ENCODE results near the gene TECTA. TPM values are rescaled to one million over a fixed set of nuclear protein-coding genes. Genes with fewer than 3 reads are reported as not detected.

The TECTA gene
- total RNA-seq, 1 donor from 2014 or later = 0.75 TPM

DNA sequence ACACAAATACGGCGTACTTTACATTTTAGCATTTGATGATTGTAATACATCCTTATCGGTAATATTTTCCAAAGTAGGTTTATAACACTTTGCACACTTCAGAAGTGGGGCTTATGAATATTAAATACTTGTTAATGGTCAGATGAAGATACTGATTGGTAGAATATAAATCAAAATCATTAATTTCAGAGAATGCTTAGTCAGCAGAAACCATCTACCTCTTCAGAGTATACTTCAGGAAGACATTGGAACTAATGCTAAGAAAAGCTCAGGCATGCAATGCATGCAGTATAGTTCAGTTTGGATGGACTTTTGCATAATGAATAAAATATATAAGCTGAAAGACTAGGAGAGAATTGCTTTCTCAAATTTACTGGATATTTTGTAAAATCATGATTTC, 19.7 kb upstream of the TECTA start:
- Mint-ChIP-seq H3K4me1 (ENCODE audit: low read depth) (peaks cover 3% of the 10 kb centered on the region), H3K4me3 (ENCODE audit: unreplicated experiment) (no peak overlapping the region), H3K36me3 (ENCODE audit: low read depth) (peaks cover 8% of the 10 kb centered on the region), H3K9me3 (ENCODE audit: low read depth) (no peaks in the 10 kb centered on the region), H3K27me3 (ENCODE audit: low read depth) (no peaks in the 10 kb centered on the region), H3K27ac (ENCODE audit: unreplicated experiment) (no peak overlapping the region)
- TF ChIP-seq, protein P1, sequence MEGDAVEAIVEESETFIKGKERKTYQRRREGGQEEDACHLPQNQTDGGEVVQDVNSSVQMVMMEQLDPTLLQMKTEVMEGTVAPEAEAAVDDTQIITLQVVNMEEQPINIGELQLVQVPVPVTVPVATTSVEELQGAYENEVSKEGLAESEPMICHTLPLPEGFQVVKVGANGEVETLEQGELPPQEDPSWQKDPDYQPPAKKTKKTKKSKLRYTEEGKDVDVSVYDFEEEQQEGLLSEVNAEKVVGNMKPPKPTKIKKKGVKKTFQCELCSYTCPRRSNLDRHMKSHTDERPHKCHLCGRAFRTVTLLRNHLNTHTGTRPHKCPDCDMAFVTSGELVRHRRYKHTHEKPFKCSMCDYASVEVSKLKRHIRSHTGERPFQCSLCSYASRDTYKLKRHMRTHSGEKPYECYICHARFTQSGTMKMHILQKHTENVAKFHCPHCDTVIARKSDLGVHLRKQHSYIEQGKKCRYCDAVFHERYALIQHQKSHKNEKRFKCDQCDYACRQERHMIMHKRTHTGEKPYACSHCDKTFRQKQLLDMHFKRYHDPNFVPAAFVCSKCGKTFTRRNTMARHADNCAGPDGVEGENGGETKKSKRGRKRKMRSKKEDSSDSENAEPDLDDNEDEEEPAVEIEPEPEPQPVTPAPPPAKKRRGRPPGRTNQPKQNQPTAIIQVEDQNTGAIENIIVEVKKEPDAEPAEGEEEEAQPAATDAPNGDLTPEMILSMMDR (IDR thresholded peaks at IDR 0.05) = no peak
- DNase-seq (ENCODE audit: low spot score) = no peak

DNA sequence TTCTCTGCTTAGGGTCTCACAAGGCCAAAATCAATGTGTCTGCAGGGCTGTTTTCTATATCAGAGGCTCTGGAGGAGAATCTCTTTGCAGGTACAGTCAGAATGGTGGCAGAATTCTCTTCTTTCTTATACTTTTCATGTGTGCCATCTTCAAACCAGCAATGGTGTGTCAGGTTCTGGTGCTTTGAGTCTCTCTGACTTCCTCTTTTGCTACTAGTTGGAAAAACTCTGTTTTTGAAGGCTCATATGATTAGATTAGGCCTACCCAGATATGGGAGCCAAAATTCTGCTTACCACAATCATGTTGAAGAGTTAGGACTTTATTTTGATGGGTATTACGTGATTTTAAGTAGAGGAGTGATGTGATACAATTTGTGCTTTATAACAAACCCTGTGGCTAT, 18.8 kb upstream of the TECTA start:
- peaks cover 11% of the 10 kb centered on the region for H3K4me1 Mint-ChIP-seq (ENCODE audit: low read depth)

DNA sequence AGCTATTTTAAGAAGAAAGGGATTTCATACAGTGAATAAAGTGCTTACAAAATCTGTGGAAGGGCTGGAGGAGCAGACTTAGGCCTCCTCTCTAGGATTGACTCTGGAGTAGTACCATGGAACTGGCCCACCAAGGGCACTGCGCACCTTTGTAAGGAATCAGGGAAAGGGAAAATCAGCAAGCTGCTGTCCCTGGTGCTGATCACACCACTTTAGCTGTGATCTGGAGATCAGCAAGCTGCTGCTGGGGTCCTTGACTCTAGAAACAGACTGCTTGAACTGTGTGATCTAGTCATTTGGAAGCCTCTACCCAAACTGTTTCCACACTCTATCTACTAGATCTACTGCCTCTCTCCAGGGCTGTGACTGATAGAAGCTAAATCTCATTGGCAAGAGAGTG, 18.4 kb upstream of the TECTA start:
- Mint-ChIP-seq H3K4me1 (ENCODE audit: low read depth) (peaks cover 11% of the 10 kb centered on the region), H3K36me3 (ENCODE audit: low read depth) (peaks cover 14% of the 10 kb centered on the region), H3K9me3 (ENCODE audit: low read depth) (no peaks in the 10 kb centered on the region), H3K4me3 (ENCODE audit: unreplicated experiment) (no peak overlapping the region), H3K27me3 (ENCODE audit: low read depth) (no peaks in the 10 kb centered on the region), H3K27ac (ENCODE audit: unreplicated experiment) (no peak overlapping the region)
- DNase-seq (ENCODE audit: low spot score) = no peak
- TF ChIP-seq, protein P1 (IDR thresholded peaks at IDR 0.05) = no peak

More for the DNA sequence above, 18.8 kb upstream of the TECTA start:
- H3K27me3 Mint-ChIP-seq (ENCODE audit: low read depth) = no peaks in the 10 kb centered on the region
- H3K27ac Mint-ChIP-seq (ENCODE audit: unreplicated experiment) = no peak overlapping the region
- no peaks in the 10 kb centered on the region for H3K9me3 Mint-ChIP-seq (ENCODE audit: low read depth)
- no peak for DNase-seq (ENCODE audit: low spot score)
- TF ChIP-seq, protein P1 (IDR thresholded peaks at IDR 0.05) = no peak
- H3K36me3 Mint-ChIP-seq (ENCODE audit: low read depth) = peaks cover 11% of the 10 kb centered on the region
- H3K4me3 Mint-ChIP-seq (ENCODE audit: unreplicated experiment) = no peak overlapping the region

DNA sequence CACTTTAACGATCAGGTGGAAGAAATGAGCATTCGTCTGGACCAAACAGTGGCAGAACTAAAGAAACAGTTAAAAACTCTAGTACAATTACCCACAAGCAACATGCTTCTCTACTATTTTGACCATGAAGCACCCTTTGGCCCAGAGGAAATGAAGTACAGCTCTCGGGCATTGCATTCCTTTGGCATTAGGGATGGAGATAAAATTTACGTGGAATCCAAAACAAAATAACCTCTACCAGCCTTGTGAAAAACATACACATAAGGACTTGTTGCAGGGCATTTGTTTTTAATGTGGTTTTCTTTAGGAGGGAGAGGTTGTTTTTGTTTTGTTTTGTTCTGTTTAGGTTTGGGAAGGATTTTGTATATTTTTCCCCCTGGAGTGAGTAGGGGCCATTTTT, 14.2 kb upstream of the TECTA start:
- TF ChIP-seq, protein P1 (IDR thresholded peaks at IDR 0.05) = no peak
- no peak overlapping the region for H3K4me3 Mint-ChIP-seq (ENCODE audit: unreplicated experiment)
- DNase-seq (ENCODE audit: low spot score) = no peak
- peak overlapping the region; percentile 3 for H3K27ac Mint-ChIP-seq (ENCODE audit: unreplicated experiment)
- peaks cover 16% of the 10 kb centered on the region for H3K36me3 Mint-ChIP-seq (ENCODE audit: low read depth)
- peaks cover 11% of the 10 kb centered on the region for H3K4me1 Mint-ChIP-seq (ENCODE audit: low read depth)
- no peaks in the 10 kb centered on the region for H3K9me3 Mint-ChIP-seq (ENCODE audit: low read depth)
- no peaks in the 10 kb centered on the region for H3K27me3 Mint-ChIP-seq (ENCODE audit: low read depth)

DNA sequence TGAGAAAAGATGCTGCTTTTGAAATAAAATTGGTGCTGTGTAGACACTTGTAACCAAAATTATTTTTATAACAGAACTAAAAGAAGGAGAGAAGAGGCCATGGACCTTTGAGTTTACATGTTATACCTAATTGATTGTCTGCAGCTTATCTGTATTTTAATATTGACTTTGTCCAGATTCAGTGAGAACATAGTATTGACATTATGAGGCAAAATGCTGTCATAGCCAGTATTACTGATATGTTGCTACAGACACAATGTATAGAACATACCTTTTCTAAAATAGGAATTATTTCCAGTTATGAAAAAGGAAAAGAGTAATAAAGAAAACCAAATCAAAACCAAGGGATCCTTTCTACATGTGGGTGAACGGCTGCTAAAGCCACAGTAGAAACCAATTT, 11.5 kb upstream of the TECTA start:
- Mint-ChIP-seq H3K27me3 (ENCODE audit: low read depth) (no peaks in the 10 kb centered on the region), H3K36me3 (ENCODE audit: low read depth) (peaks cover 14% of the 10 kb centered on the region), H3K4me3 (ENCODE audit: unreplicated experiment) (no peak overlapping the region), H3K27ac (ENCODE audit: unreplicated experiment) (no peak overlapping the region), H3K9me3 (ENCODE audit: low read depth) (no peaks in the 10 kb centered on the region), H3K4me1 (ENCODE audit: low read depth) (peaks cover 11% of the 10 kb centered on the region)
- TF ChIP-seq, protein P1 (IDR thresholded peaks at IDR 0.05) = no peak
- no peak for DNase-seq (ENCODE audit: low spot score)

Measured in chondrocyte (in vitro differentiated cells).